NCI-H2081 treated with DMSO at 0.1 percent for 48 hours (cell line): ENCODE data around the gene TLK1.
"Not testable (repeated sequence)": the region's sequence is repeated elsewhere in the genome, so short reads cannot be mapped to it uniquely, and the experiment has no call there.

Experiments
- DNase-seq: peaks from one replicate; lab custom pipeline; 2025; lab: John Stamatoyannopoulos, UW

Gene TLK1

DNA sequence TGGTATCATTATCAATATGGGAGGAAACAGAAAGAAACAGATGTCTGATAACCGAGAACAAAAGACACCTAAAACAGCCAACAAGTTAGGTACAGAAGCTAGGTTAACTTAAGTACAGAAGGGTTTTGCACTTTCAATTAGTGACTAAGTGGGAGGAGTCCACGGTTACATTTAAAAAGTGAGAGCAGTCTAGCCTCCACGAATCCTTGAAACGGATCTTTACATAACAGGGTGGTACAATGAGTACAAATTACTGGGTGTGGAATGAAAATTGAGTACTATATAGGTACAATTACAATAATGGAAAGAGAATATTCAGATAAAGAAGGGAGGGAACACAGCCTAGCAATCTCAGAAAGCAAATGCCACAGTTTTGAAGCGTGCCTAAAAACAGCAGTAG lies 76.6 kb downstream of the TLK1 start:
- no peak for DNase-seq

DNA sequence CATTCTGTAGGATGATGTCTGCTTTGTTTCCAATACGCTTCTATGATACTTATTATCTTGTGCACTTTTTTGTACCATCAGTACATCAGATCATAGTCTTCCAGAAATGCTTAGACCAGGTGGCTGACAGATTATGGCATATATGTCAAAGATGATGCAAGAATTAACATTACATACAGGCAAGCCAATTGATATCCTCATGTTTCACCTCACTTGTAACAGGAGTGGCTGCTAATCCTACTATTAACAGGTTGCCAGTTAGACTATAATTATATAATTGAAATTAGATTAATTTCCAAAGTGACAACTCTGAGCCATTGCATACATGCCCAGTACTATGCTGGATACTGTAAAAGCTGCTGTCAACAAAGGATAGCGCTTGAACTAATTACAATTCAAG lies 77.2 kb downstream of the TLK1 start:
- no peak for DNase-seq

GRCh38 chr2:171081649-171082111 lies 79.0 kb downstream of the TLK1 start:
- DNase-seq = no peak

DNA sequence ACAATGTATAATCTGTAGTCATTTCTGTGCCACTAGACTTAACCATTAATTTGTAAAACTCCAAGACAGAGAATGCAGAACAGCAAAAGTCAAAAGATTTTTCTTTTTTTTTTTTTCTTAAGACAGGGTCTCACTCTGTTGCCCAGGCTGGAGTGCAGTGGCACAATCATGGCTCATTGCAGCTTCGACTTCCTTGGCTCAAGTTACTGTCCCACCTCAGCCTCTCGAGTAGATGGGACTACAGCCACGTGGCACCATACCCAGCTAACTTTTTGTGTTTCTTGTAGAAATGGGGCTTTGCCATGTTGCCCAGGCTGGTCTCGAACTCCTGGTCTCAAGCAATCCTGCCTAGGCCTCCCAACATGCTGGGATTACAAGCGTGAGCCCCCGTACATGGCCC lies 80.1 kb downstream of the TLK1 start:
- DNase-seq = no peak

- not testable (repeated sequence) for DNase-seq
Measured at GRCh38 chr2:171076422-171076821, 84.3 kb downstream of the TLK1 start.

- no peak for DNase-seq
Measured at GRCh38 chr2:171072164-171072563, 88.5 kb downstream of the TLK1 start.

- no peak for DNase-seq
Measured at GRCh38 chr2:171069286-171069956, 91.3 kb downstream of the TLK1 start.

DNA sequence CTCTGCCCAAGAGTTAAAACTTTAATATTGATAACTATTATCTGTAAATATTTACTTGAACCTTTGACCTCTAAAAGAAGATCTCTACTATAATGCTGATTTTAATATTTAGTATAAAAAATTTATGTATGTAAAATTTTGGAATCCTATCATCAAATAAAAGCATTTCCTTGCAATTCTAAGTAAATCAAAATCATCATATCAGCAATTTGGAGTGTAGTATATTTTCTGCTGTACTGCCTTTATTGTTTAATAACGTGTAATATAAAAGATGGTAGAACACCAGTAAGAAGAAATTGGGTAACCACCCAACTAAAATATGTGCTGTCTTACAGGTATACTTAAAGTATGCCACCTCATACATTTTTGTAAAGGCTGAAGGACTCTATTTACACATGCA lies 94.6 kb downstream of the TLK1 start:
- DNase-seq = no peak

DNA sequence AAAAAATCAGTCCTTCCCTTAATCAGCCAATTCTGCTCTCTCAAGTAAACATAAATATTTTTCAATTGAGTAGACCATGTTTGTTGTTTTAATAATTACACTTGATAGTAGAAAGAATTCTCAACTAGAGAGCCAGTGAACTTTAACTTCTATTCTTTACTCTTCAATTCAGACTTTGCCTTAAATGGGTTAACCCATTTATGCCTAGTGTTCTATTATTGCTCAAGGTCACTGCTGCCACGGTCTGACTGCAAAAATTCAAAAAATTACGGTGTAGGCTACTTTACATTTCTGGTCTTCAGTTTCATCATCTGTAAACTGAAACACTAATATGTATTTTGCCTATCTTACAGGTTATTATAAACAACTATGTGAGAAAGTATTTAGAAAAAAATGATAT lies 103.1 kb downstream of the TLK1 start:
- DNase-seq = no peak

DNA sequence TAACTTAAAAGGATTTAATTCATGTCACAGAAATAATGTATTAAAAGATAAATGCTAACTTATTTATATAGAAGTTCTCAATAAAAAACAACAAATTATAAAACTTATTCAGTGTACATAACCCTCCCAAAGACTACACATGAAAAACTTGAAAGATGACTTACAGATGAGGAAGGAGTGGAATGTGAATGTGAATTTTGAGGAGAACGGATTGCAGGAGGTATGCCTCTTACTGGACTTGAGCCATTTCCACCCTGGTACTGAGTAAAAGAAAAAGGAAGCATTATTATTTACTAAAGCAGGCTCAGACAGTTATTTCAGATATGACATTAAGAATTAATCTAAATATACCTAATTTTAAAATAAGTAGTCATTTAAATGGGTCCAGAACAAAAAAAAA lies 104.4 kb downstream of the TLK1 start:
- DNase-seq = no peak

DNA sequence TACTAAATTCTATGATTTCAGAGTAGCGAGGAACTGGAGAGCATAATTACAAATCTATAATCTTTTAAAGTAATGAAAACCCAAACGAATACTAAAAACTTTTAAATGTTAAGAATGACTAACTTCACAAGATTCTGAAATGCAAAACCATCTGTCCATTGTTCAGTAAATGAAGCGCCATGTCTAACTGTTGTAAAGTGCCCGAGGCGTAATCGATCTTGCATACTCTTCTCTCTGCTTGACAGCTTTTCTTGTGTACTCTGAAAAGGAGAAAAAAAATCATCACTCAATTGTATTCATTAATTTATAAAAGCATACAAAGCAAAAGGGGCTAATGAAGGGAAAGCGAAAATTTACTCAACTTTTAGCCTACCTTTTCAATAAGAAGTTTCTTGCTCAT lies 111.0 kb downstream of the TLK1 start:
- no peak for DNase-seq

DNA sequence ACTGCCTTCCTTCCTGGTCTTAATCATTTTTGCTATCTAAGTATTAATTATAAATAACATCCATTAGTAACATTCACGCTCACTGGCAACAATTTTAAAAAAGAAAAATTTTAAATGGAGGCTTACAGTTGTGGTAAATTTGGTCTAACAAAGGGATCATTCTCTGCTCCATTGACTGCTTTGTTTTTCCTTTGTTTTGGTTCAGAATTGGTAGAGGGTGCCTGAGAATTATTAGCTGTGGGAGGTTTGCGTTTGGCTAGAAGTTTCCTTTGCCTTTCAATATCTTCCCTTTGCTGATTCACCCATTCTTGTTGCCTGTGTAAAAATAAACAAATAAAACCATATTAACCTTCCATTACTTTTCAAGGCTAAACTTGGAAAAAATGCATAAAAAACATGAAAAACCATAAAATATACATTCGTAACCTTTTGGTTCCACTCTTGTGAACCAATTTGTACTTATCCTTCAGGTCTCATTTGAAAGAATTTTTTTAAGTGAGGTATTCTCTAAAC lies 114.6 kb downstream of the TLK1 start:
- DNase-seq = no peak

DNA sequence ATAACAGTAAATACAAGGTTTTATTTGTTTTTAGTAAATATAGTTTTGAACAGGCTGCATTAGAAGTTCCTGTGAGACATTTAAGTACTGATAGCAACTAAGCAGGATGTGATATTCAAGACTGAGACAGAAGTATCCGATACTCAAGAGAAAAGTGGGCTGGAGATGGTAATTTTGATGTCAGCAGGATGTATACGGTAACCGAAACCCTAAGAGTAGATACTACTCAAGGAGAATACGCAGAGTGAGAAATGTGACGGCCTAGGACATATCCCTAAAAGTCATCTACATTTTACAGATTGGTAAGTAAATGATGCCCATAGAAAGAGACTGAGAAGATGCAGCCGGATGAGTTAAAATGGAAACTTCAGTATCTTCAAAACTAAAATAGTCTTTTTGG lies 116.3 kb downstream of the TLK1 start:
- no peak for DNase-seq

GRCh38 chr2:171042253-171042969 lies 118.3 kb downstream of the TLK1 start:
- DNase-seq = no peak

GRCh38 chr2:171036532-171036931 lies 124.2 kb downstream of the TLK1 start:
- DNase-seq = no peak

- no peak for DNase-seq
Measured at GRCh38 chr2:171034315-171034714, 126.4 kb downstream of the TLK1 start.

DNA sequence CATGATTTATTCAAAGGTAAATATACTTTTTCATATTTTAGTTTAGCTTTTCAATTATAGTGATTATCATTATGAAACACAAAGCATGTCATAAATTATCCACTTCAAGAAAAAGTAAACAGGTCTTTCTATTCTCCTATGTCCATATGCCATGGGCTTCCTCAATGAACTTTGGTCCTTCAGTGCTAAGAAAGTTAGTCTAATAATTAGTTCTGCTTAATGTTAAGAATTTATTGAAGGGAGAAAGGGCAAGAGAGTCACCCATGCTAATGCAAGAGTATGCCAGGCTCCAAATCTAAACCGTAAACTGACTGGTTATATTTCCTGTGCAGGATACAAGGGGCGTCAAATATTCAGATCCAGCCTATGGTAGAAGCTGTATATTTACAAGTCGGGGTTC lies 135.5 kb downstream of the TLK1 start:
- no peak for DNase-seq

DNA sequence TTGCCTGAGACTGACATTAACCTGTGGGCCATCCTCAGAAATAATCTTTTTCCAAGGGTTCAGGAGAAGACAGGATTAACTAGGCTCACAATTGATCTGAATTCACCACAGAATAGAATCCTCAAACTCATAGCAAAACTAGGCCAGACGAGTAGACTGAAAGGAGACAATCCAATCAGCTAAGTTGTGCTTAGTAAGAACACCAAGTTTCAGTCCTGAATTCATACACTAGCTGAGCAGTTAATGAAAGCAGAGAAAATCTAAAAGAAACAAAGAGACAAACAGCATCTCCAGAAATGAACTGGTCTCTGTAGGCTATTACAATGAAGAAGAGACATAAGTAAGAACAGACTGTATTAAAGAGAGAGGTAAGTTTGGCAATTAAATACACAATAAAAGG lies 142.2 kb downstream of the TLK1 start:
- no peak for DNase-seq

GRCh38 chr2:171016125-171016524 lies 144.6 kb downstream of the TLK1 start:
- DNase-seq = no peak

DNA sequence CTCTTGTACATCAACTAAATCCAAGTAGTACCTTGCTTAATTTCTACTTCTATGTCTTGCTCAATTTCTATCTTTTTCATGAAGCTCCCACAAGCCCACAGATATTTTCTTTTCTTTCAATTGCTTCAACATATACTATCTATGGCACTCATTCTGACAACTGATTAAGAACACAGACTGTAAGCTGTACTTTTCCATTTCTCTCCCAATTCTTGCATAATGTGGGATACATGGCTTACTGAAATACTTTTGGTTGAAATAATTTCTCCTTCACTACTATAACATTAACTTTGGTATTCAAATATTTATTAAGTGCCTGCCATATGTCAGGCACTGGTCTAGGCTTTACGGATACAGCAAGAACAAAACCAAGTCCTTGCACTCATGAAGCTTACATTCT lies 146.8 kb downstream of the TLK1 start:
- DNase-seq = no peak

DNA sequence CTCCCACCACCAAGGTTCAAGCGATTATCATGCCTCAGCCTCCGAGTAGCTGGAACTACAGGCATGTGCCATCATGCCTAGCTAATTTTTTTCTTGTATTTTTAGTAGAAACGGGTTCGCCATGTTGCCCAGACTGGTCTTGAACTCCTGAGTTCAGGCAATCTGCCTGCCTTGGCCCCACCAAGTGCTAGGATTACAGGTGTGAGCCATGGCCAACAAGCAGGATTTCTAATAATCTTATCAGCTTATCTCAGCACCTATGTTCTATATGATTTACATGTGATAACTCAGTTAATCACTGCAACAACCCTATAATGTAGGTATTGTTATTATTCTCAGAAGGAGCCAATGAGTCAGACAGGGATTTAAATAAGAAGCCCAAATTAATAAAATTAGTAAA lies 151.3 kb downstream of the TLK1 start:
- DNase-seq = no peak

DNA sequence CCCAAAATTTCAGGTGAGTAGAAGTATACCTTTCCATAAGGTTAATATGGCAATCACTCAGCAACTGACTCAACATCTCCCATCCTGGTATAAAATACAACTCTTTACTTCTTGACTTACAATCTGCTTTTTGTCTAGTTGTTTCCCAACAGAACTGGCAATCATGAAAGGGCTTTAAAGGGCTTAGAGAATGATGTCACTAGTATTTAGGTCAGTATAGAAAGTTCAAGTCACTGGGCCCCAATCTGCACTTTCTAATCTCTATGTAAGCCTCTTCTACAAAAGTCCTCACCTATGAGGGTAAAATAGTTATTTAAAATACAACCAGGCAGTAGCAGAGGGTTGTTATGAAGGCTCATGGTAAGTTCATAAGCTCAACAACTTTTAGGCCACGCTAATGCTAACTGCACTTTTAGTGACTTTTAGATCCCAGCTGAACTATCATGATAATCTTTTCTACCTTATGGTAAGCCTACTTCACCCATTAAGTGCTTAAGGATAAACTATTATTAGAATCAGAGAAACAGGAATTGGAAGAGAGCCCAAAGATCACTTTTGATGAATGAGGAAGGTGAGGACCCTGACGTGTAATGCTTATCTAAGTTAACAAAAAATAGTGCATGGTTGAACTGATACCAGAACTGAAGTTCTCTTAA lies 152.0 kb downstream of the TLK1 start:
- DNase-seq = no peak

DNA sequence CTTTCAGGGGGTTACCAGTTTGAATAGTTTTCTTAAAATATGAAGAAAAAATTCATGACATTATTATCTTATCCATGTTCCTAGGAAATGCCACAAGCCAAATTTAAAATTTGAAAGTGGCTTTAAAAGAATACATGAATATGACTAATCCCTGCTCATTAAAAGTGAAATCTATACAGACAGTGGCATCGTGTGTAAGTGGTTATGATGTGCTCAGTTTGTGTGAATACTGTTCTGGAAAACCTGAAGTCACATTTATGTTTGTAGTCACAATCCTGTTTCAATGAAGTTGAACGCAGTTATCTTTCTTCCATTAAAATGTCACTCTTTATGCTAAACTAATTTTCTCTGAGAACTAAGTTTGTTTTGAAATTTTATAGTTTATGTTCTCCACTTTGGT lies 155.9 kb downstream of the TLK1 start:
- no peak for DNase-seq
